GM18873 (cell line): ENCODE data around the gene SPC24.
"Not testable (repeated sequence)": the region's sequence is repeated elsewhere in the genome, so short reads cannot be mapped to it uniquely, and the experiment has no call there.

ENCODE experiments used
- ATAC-seq: cut with Tn5 transposase; IDR thresholded peaks from one replicate; pipeline ENCODE4 v1.9.1; 2021; ENCODE audit warnings: mild to moderate bottlenecking, moderate library complexity, moderate number of reproducible peaks; ENCODE audit not compliant: unreplicated experiment, low FRiP score

Gene SPC24

DNA sequence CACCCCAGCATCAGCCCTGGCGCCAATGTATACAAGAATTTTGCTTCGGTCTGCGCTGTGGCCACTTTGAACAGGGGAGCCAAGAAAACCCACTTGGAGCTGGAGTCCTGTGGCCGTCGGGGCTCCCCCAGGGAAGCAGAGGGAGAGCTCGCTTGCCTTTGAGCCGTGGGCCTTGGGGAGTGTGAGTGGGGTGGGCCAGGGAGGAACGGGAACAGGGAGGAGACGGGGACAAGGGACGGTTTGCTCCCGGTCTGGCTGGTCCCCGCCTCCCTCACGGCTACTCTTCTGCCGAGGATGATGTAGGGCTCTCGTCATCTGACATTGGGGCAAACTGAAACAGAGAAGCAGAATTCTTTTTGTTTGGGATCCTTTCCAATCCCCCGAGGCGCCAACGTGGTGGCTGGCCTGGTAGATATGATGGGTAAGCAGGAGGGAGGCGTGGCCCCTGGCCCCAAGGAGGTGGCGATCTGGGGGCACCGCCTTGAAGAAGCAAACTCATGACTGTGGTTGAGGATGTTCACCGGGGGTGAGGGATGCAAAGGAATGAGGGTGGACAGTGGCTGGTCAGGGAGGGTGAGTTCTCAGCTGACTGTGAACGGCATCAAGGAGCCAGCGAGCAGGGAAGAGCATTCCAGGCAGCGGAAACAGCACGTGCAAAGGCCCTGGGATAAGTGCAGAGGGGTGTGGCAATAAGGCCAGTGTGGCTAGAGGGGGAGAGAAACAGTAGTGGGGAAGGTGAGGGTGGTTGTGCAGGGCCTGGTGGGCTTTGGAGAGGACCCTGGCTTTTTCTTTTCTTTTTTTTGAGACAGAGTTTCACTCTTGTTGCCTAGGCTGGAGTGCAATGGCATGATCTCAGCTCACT is 10.9 kb upstream of the SPC24 start:
- ATAC-seq, result no peak

DNA sequence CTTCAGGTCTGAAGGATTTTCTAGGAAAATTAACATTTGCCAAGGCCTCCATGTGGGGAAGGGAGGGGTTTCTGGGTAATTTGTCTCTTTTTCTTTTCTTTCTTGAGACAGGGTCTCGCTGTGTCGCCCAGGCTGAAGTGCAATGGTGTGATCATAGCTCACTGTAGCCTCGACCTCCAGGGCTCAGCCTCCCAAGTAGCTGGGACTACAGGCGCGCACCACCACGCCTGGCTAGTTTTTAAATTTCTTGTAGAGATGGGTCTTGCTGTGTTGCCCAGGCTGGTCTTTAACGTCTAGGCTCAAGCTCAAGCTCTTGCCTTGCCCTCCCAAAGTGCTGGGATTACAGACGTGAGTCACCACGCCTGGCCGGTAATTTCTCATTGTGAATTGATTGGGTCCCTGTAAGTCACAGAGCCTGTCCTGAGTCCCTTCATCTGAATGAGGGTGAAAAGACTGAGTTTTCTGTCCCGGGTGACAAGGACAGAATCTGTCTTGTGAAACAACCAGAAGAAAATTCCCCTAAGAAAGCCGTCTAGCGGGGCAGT is 10.0 kb upstream of the SPC24 start:
- ATAC-seq, result no peak

GRCh38 chr19:11164879-11165406 is 9.4 kb upstream of the SPC24 start:
- no peak for ATAC-seq

DNA sequence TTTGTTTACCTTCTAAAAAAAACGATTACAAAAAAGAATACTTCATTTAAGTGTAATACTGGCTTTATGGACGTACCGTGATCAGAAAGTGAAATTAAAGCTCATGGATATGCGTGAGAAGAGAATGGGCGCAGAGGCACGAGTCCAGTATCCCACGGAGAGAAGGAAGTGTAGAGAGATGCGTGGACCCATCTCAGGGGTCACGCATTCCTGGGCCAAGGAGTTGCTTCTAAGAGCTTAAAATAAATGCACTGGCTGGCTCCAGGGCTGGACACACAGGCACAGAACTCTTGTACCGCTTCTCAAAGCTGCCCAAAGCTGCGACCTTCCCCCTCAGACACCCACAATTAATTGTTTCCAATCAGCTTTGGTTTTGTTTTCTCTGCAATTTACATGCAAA is 8.7 kb upstream of the SPC24 start:
- no peak for ATAC-seq

DNA sequence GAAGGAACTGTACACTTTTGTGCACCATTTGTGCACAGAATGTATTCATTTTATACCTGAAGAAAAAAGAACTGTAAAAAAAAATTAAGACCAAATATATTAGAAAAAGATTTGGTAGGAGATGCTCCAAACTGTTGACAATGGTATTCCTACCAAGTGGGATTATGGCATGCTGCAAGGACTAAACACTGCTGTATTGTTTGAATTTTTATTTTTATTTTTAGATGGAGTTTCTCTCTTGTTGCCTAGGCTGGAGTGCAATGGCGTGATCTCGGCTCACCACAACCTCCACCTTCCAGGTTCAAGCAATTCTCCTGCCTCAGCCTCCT is 4.8 kb upstream of the SPC24 start:
- ATAC-seq, result not testable (repeated sequence)

DNA sequence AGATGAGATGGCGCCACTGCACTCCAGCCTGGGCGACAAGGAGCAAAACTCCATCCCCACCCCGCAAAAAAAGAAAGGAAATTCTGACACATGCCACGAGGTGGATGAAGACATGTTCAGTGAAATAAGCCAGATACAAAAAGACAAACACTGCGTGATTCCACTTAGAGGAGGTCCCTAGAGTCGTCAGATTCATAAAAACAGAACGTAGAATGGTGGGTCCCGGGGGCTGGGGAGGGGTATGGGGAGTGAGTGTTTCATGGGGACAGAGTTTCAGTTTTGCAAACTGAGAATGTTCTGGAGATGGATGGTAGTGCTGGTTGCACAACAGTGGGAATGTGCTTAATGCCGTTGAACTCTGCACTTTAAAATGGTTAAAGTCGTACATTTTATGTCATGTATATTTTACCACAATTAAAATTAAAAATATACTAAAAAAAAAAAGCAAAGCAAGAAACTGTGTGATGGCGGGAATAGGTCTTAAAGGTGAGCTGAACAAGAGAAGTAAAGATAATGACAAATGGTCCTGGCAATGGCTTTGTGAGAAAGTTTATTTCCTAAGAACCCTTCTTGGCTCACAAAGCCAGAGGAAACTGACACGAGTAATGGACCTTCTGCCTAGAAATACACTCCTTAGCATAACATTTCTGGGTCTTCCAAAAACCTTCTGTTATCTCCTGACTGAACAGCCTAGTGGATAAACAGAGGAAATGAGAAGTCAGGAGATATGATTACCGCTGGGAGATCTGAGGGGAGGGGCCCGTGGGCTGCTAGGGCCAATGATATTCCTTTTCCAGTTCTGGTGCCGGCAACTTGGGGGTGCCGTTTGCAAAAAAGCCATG is 4.2 kb upstream of the SPC24 start:
- no peak for ATAC-seq

DNA sequence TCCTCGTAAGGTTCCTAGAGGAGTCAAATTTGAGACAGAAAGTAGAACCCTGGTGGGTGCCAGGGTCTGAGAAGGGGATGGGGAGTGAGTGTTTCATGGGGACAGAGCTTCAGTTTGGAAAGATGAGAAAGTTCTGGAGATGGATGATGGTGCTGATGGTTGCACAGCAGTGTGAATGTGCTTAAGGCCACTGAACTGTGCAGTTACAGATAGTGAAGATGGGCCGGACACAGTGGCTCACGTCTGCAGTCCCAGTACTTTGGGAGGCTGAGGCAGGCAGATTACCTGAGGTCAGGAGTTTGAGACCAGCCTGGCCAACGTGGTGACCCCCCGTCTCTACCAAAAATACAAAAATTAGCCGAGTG is 917 bp downstream of the SPC24 start:
- no peak for ATAC-seq

- ATAC-seq, result no peak
Measured at GRCh38 chr19:11152318-11153062, 3.1 kb downstream of the SPC24 start.

GRCh38 chr19:11151181-11151580 is 4.4 kb downstream of the SPC24 start:
- no peak for ATAC-seq

DNA sequence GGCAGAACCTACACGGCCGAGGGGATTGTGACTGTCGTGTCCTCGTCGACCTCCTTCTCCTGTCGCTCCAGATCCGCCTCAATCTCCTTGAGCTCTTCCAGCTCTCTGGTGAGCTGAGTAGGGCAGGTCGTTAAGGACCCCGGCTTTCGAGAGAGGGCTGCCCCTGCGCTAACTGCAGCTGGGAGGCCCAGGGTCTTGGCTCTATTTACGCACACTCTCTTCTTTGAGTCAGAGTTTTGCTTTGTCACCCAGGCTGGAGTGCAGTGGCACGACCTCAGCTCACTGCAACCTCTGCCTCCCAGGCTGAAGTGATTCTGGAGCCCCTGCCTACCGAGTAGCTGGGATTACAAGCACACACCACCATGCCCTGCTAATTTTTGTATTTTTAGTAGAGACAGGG is 7.6 kb downstream of the SPC24 start:
- ATAC-seq, result no peak

DNA sequence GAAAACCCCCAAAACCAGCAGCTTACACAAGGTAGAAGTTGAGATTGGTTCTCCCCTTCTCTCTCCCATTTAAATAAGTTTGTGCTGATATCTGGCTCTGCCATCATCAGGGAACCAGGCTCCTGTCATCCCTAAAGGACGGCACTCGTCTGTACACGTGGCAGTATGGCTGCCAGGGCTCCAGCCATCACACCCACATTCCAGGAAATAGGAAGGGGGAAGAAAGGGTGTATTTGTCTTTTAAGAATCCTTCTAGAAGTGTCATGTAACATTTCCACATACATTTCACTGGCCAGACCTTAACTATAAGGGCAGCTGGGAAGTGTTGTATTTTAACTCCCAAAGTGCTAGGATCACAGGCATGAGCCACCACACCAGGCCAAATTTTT is 10.1 kb downstream of the SPC24 start:
- ATAC-seq, result no peak

DNA sequence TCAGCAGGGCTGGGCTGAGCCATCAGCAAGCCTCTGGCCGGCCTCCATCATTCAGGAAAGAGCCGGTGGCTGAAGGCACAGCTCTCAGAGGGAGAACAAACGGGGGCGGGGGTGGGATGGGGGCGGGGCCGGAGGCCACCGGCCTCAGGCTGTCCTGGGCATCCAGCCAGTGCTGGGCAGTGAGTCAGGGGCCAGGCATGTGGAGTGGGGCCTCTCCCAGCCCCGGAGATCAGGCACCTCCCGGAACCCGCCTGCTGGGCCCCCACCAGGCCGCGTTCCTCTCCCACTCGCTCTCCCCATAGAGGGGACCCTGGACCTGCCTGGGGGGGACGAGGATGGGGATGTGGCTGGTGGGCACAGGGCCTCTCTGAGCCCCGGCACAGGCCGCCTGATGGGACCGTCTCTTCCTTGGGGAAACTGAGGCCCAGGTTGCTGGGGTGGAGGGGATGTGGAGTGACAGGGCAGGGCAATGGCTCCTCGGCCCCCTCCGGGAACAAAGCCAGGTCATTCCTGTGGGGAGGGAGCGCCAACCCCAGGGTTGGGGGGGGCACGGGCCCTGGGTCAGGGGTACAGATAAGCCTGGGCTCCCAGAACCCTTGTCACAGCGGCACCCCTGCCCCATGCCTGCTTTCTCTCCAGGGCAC is 12.9 kb downstream of the SPC24 start:
- no peak for ATAC-seq

DNA sequence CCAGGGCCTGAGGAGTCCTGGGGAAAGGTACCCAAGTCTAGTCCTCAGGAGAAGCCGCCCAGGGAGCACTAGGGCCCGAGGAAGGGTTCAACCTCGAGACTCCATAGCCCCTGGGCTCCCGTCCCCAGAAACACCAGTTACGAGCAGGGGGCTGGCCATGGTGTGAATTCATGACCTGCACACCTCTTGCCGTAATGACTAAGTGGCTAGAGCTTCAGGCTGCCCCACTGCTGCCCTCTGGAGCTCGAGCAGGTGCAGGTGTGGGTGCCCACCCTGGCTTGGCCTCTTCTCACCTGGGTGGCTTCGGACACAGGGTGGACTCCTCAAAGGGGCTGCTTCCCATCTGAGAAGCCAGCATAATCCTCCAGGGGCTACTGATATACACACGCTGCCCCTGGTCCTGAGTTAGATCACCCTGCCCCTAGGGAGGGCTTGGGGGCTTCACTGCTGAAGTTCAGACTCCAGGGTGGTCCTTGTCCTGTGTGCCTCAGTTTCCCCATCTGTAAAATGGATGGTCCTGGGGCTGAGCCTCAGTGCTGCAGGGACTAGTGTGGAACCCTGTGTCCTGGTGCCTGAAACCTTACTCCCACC is 13.6 kb downstream of the SPC24 start:
- no peak for ATAC-seq

DNA sequence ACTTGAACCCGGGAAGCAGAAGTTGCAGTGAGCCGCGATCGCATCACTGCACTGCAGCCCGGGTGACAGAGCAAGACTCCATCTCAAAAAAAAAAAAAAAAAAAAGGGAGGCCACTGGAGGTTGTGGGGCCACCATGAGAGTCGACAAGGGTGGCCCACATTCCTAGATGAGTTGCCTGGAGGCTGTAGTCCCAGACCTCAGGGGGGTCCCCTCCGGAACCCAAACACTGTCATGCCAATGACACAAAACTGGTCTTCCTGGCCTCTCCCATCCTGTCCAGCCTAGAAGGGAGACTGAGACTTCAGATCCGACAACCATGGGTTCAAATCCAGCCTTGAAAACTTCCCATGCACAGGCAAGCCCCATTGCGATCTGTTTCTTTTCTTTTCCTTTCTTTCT is 14.7 kb downstream of the SPC24 start:
- no peak for ATAC-seq

DNA sequence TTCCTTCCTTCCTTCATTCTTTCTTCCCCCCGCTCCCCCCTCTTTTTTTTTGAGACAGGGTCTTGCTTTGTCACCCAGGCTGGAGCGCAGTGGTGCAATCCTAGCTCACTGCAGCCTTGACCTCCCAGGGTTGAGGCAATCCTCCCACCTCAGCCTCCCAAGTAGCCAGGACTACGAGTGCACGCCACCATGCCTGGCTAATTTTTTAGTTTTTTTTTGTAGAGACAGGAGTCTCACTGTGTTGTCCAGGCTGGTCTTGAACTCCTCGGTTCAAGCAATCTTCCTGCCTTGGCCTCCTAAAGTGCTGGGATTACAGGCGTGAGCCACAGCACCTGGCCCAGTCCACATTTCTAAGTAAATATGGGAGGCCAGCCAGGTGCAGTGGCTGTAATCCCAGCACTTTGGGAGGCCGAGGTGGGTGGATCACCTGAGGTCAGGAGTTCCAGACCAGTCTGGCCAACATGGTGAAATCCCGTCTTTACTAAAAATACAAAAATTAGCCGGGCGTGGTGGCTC is 15.5 kb downstream of the SPC24 start:
- not testable (repeated sequence) for ATAC-seq

DNA sequence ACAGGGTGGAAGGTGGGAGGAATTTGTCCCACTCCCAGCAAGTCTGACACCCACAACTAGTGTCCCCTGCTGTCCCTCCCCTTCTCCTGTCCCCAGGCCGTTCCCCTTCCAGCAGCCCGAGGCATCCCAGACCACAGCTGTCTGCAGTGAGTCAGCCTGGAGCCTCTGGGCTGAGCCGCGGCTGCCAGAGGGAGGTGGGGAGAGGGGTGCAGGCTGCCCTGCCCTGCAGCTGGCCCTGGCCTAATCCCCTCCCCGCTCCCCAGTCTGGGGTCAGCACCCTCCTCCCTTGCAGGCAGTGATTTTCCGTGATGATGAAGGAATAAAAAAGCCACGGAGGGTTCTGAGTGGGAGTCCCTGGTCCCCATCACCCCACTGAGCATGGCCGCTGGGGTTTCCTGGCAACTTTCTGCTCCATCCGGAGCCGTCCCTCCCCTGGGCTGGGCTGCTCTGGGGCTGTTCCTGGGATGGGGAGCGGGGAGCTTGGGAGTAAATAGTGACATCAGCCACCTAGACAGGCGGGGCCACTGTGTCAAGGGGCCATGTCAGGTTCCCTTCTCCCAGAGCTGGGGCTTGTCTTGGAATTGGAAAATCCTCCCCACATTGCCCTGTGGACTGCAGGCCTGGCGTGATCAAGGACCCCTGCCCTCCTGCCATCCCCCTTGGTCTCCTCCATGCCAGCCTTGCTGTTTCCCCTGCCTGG is 16.8 kb downstream of the SPC24 start:
- ATAC-seq, result no peak

DNA sequence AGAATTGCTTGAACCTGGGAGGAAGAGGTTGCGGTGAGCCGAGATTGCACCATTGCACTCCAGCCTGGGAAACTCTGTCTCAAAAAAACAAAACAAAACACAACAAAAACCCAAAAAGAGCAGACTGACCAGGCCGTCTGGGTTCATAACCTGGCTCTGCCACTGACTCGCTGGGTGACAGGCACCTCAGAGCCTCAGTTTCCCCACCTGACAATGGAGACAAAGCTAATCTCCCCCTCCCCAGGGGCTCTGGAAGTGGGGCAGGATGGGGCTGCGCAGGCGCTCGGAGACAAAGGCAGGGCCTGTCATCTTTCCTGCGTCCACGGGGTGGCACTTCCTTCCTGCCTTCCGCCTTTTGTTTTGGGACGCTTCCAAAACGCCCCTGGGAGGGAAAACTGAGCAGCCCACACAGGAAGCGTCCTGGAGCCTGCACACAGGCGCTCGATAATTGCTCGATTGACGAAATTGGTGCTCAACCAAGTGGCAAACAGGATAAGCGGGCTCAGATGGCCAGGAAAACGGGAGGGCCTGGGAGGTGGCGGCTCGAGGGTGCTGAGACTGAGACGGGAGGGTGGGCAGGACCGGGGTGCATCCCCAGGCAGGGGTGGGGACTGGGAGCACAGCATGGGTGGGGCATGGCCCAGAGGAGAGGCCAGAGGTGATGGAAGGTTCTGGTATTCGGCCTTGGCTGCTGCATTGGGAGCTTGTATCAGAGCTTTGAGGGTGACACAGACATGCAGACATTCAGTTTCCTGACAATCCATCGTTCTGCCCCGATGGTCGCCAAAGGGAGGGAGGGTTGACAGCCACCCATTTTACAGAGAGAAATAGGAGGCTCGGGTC is 17.8 kb downstream of the SPC24 start:
- no peak for ATAC-seq
